PFSK-1 (cell line): ENCODE data around the gene ST3GAL6.

Source experiments
- FOXP2 ChIP-seq: optimal IDR thresholded peaks from 2 replicates; pipeline ENCODE3; 2011; ENCODE audit warnings: borderline replicate concordance, control low read depth, inconsistent platforms; ENCODE audit not compliant: insufficient read depth; ENCODE audit errors: extremely low read length, extremely low read depth
- POLR2AphosphoS5 ChIP-seq: IDR thresholded peaks from 2 replicates; pipeline ENCODE4 v1.6.1; 2012; ENCODE audit warnings: low read depth, mild to moderate bottlenecking, control low read depth, low read length, moderate library complexity
- SIN3A ChIP-seq: IDR thresholded peaks from 2 replicates; pipeline ENCODE4 v1.6.1; 2012; ENCODE audit warnings: mild to moderate bottlenecking, low read length, moderate library complexity, borderline replicate concordance; ENCODE audit not compliant: insufficient read depth
- TAF1 ChIP-seq: IDR thresholded peaks from 2 replicates; pipeline ENCODE4 v1.6.1; 2012; ENCODE audit warnings: low read length, control low read depth, borderline replicate concordance; ENCODE audit not compliant: insufficient read depth
- TF ChIP-seq, protein P1 (sequence below), 2 experiments: IDR thresholded peaks; 2 replicates each; pipeline versions ENCODE4 v1.6.1 to v1.8.0; 2011 to 2012; ENCODE audit warnings: low read depth in 2 of 2, low read length in 2 of 2, control low read depth in 1 of 2, inconsistent platforms in 1 of 2, mild to moderate bottlenecking in 1 of 2, moderate library complexity in 1 of 2; ENCODE audit not compliant: insufficient read depth in 1 of 2

ST3GAL6 gene

GRCh38 chr3:98778383-98778782 lies 15.2 kb downstream of the ST3GAL6 start:
- TF ChIP-seq FOXP2 (no peak), TAF1 (no peak), POLR2AphosphoS5 (no peak)
- TF ChIP-seq, protein P1, sequence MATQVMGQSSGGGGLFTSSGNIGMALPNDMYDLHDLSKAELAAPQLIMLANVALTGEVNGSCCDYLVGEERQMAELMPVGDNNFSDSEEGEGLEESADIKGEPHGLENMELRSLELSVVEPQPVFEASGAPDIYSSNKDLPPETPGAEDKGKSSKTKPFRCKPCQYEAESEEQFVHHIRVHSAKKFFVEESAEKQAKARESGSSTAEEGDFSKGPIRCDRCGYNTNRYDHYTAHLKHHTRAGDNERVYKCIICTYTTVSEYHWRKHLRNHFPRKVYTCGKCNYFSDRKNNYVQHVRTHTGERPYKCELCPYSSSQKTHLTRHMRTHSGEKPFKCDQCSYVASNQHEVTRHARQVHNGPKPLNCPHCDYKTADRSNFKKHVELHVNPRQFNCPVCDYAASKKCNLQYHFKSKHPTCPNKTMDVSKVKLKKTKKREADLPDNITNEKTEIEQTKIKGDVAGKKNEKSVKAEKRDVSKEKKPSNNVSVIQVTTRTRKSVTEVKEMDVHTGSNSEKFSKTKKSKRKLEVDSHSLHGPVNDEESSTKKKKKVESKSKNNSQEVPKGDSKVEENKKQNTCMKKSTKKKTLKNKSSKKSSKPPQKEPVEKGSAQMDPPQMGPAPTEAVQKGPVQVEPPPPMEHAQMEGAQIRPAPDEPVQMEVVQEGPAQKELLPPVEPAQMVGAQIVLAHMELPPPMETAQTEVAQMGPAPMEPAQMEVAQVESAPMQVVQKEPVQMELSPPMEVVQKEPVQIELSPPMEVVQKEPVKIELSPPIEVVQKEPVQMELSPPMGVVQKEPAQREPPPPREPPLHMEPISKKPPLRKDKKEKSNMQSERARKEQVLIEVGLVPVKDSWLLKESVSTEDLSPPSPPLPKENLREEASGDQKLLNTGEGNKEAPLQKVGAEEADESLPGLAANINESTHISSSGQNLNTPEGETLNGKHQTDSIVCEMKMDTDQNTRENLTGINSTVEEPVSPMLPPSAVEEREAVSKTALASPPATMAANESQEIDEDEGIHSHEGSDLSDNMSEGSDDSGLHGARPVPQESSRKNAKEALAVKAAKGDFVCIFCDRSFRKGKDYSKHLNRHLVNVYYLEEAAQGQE (IDR thresholded peaks at IDR 0.05; ENCODE audit: insufficient read depth in 1 of 2, low read depth in 2 of 2, low read length in 2 of 2), result no peak

- TF ChIP-seq POLR2AphosphoS5, result no peak
- no peak for TF ChIP-seq FOXP2
- TF ChIP-seq, protein P1 (IDR thresholded peaks at IDR 0.05; ENCODE audit: insufficient read depth in 1 of 2, low read depth in 2 of 2, low read length in 2 of 2), result no peak
- no peak for TF ChIP-seq SIN3A
- TF ChIP-seq TAF1, result no peak
Observed at GRCh38 chr3:98778852-98779413, 15.8 kb downstream of the ST3GAL6 start.

DNA sequence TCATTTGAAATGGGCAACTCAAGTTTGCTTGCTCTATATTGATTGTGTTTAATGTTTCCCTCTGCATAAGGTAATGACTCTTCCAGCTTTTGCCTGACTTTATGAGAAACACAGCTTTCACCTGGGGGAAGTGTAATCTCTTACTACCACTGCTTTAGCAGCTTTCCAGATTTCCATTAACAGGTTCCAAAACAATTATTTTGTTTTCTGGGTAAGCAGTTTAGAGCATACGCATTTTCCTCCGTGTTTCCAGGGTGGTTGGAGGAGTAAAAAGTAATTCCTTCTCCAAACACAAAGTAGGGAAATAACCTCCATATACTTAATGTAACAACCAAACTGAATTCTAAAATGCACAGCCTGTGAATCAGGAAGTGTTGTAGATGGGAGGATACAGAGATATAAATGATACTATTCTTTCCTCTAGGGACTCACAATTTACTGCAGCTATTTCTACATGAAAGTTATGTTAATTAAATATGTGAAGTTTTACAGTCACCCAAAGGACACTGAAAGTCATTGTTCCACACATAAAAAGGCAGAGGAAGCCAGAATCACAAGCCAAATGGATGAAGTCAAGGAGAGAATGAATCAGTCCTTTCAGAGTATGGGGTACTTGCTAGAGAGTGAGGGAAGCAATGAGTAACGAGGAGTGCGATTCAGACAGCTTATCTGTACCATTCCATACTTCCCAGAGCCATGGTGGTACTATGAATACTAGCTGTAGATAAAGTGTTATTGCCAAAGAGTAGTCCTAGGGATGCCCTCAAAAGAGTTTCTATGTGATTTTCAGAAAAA lies 16.6 kb downstream of the ST3GAL6 start:
- TF ChIP-seq SIN3A, result no peak
- TF ChIP-seq, protein P1 (IDR thresholded peaks at IDR 0.05; ENCODE audit: insufficient read depth in 1 of 2, low read depth in 2 of 2, low read length in 2 of 2), result no peak
- TF ChIP-seq TAF1, result no peak
- TF ChIP-seq FOXP2, result no peak
- no peak for TF ChIP-seq POLR2AphosphoS5

DNA sequence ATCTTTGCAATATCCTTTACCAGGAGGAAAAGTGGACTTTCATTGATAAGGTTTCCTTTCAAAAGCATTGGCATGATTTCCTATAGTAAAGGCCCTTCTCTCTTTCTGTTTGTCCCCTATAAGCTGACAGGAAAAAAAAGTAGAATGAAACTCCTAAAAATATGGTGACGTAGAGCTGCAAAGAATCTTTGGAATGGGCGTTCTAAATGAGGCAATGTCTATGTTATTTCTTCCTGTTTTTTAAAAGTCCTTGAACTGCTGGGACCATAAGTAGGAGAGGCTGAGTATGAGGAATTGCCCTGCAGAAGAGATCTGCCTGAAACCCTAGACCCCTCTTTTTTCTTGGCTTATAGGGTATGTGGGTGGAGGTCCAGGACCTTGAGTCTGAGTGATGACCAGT lies 17.2 kb downstream of the ST3GAL6 start:
- TF ChIP-seq FOXP2 (no peak), TAF1 (no peak), SIN3A (no peak), POLR2AphosphoS5 (no peak)
- TF ChIP-seq, protein P1 (IDR thresholded peaks at IDR 0.05; ENCODE audit: insufficient read depth in 1 of 2, low read depth in 2 of 2, low read length in 2 of 2), result no peak
